WTC11 (cell line): ENCODE measurements around the gene TKTL1. TPM values are rescaled to one million over a fixed set of nuclear protein-coding genes. Genes with fewer than 3 reads are reported as not detected.
"Not testable (repeated sequence)": the region's sequence is repeated elsewhere in the genome, so short reads cannot be mapped to it uniquely, and the experiment has no call there.

ENCODE experiments used
- ATAC-seq: fragments of 200-7000 bp; cut with Tn5 transposase; 2 replicates; pipeline ENCODE4 v1.10.0; 2021; ENCODE audit warnings: mild to moderate bottlenecking, moderate library complexity
- CTCF ChIA-PET: fragments of 300-600 bp; sonication (Branson Sonifier 250); formaldehyde crosslinking; loops from one replicate; lab custom pipeline; 2021; ENCODE audit warnings: antibody characterized with exemption; lab: Charles Lee
- POLR2A ChIA-PET: fragments of 350-600 bp; sonication (Branson Sonifier 250); formaldehyde crosslinking; loops from one replicate; lab custom pipeline; 2021; ENCODE audit warnings: antibody characterized with exemption; lab: Charles Lee
- DNase-seq: peaks from one replicate; pipeline ENCODE4 v3.0.0; 2021; ENCODE audit warnings: low spot score
- H3K27ac Mint-ChIP-seq: 2 replicates; pipeline ENCODE4 v1.8.0; 2021; ENCODE audit warnings: mixed read lengths
- H3K27me3 Mint-ChIP-seq: 2 replicates; pipeline ENCODE4 v1.8.0; 2021; ENCODE audit warnings: low read depth, mild to moderate bottlenecking, moderate library complexity, mixed read lengths
- H3K36me3 Mint-ChIP-seq: 2 replicates; pipeline ENCODE4 v1.8.0; 2021; ENCODE audit warnings: mixed read lengths
- H3K4me1 Mint-ChIP-seq: 2 replicates; pipeline ENCODE4 v1.8.0; 2022; ENCODE audit warnings: mixed read lengths
- H3K4me3 Mint-ChIP-seq: 2 replicates; pipeline ENCODE4 v1.8.0; 2021; ENCODE audit warnings: mild to moderate bottlenecking, moderate library complexity, mixed read lengths
- H3K9me3 Mint-ChIP-seq: 2 replicates; pipeline ENCODE4 v1.8.0; 2021; ENCODE audit warnings: mixed read lengths
- ATF1 ChIP-seq: sonication (generic); formaldehyde crosslinking; IDR thresholded peaks from 2 replicates; pipeline ENCODE4 v1.8.1; 2023; ENCODE audit warnings: mild to moderate bottlenecking, moderate library complexity, missing genetic modification reagents
- EMX1 ChIP-seq: fragments of 250-450 bp; sonication (Bioruptor Pico); IDR thresholded peaks from 2 replicates; pipeline ENCODE4 v1.8.0; 2021; ENCODE audit warnings: mild to moderate bottlenecking
- MLX ChIP-seq: sonication (generic); formaldehyde crosslinking; IDR thresholded peaks from 2 replicates; pipeline ENCODE4 v1.8.1; 2023; ENCODE audit warnings: mild to moderate bottlenecking, missing genetic modification reagents, moderate library complexity
- NR1H2 ChIP-seq: sonication (generic); formaldehyde crosslinking; IDR thresholded peaks from 2 replicates; pipeline ENCODE4 v1.9.0; 2021; ENCODE audit warnings: mild to moderate bottlenecking, moderate library complexity, missing genetic modification reagents
- SOX15 ChIP-seq: fragments of 250-450 bp; sonication (Bioruptor Pico); IDR thresholded peaks from 2 replicates; pipeline ENCODE4 v1.9.0; 2021; ENCODE audit warnings: mild to moderate bottlenecking
- SP1 ChIP-seq: sonication (generic); formaldehyde crosslinking; conservative IDR thresholded peaks from 2 replicates; pipeline ENCODE4 v1.8.1; 2022; ENCODE audit warnings: missing genetic modification reagents
- TCF7 ChIP-seq: sonication (generic); formaldehyde crosslinking; IDR thresholded peaks from 2 replicates; pipeline ENCODE4 v1.8.0; 2022; ENCODE audit warnings: mild to moderate bottlenecking, low read depth, missing genetic modification reagents, moderate library complexity
- TEAD4 ChIP-seq: sonication (generic); formaldehyde crosslinking; IDR thresholded peaks from 2 replicates; pipeline ENCODE4 v1.8.0; 2022; ENCODE audit warnings: mild to moderate bottlenecking, missing genetic modification reagents
- USF1 ChIP-seq: sonication (generic); formaldehyde crosslinking; IDR thresholded peaks from 2 replicates; pipeline ENCODE4 v1.8.0; 2022; ENCODE audit warnings: mild to moderate bottlenecking, missing genetic modification reagents
- ZMAT4 ChIP-seq: fragments of 250-450 bp; sonication (Bioruptor Pico); IDR thresholded peaks from 2 replicates; pipeline ENCODE4 v1.9.0; 2021; ENCODE audit warnings: mild to moderate bottlenecking
- ZNF138 ChIP-seq: sonication (generic); formaldehyde crosslinking; conservative IDR thresholded peaks from 2 replicates; pipeline ENCODE4 v1.8.1; 2022; ENCODE audit warnings: mild to moderate bottlenecking, moderate library complexity, missing genetic modification reagents
- ZNF219 ChIP-seq: sonication (generic); formaldehyde crosslinking; IDR thresholded peaks from 2 replicates; pipeline ENCODE4 v1.8.0; 2023; ENCODE audit warnings: missing genetic modification reagents, mild to moderate bottlenecking, borderline replicate concordance
- total RNA-seq: library from RNA; stranded (reverse); gene quantifications from 3 replicates; pipeline ENCODE4 v1.2.3, GENCODE V29; 2021
- TF ChIP-seq, protein P1 (sequence below): sonication (generic); formaldehyde crosslinking; IDR thresholded peaks from 2 replicates; pipeline ENCODE4 v1.8.0; 2023; ENCODE audit warnings: missing genetic modification reagents
- TF ChIP-seq, protein P2 (sequence below): sonication (generic); formaldehyde crosslinking; IDR thresholded peaks from 2 replicates; pipeline ENCODE4 v1.8.1; 2023; ENCODE audit warnings: mild to moderate bottlenecking, missing genetic modification reagents
- TF ChIP-seq, protein P3 (sequence below): sonication (generic); formaldehyde crosslinking; IDR thresholded peaks from 2 replicates; pipeline ENCODE4 v1.8.0; 2023; ENCODE audit warnings: missing genetic modification reagents, mild to moderate bottlenecking, borderline replicate concordance
- TF ChIP-seq, protein P4 (sequence below): fragments of 250-450 bp; sonication (Bioruptor Pico); IDR thresholded peaks from 2 replicates; pipeline ENCODE4 v1.9.0; 2021; ENCODE audit warnings: mild to moderate bottlenecking, borderline replicate concordance

The TKTL1 gene
- total RNA-seq, 1 experiment from 2014 or later: 0.46 TPM

- TF ChIP-seq USF1 (CRISPR knock-in tag): no peak
- TF ChIP-seq, all 79 proteins: peak for 0
Measured at GRCh38 chrX:154300816-154301215, 5.2 kb downstream of the TKTL1 start (continued).

GRCh38 chrX:154302998-154303397 is 7.4 kb downstream of the TKTL1 start:
- H3K4me1 Mint-ChIP-seq, H3K36me3 Mint-ChIP-seq, CTCF ChIA-PET, H3K9me3 Mint-ChIP-seq, H3K27me3 Mint-ChIP-seq, ATAC-seq, H3K4me3 Mint-ChIP-seq, POLR2A ChIA-PET, H3K27ac Mint-ChIP-seq, DNase-seq: not testable (repeated sequence)

DNA sequence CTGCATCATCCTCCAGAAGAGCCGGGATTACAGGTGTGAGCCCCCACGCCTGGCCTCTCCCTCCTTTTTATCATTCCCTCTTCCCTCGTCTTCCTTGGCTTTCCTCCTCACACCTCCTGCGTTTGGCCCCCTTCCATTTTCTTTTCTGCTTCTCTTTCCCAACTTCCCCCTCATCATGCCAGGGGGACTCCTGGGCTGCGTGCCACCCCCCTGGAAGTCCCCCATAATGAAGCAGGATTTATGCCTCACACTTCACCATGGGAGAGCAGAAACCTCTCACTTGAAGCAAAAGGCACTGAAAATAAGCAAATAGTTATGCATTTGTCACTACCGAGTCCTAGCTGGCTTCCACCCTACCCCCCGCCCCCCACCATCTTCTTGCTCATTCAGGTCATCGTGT is 7.9 kb downstream of the TKTL1 start:
- Mint-ChIP-seq H3K27ac (no peak overlapping the region), H3K4me3 (no peak overlapping the region), H3K9me3 (no peaks in the 10 kb centered on the region), H3K27me3 (no peaks in the 10 kb centered on the region; the same call in 1 of the 2 replicates), H3K36me3 (no peaks in the 10 kb centered on the region), H3K4me1 (peaks cover 1% of the 10 kb centered on the region)
- CTCF ChIA-PET: no interaction called here
- ATAC-seq: no peak
- POLR2A ChIA-PET: no interaction called here
- DNase-seq: no peak
- TF ChIP-seq, protein P1, sequence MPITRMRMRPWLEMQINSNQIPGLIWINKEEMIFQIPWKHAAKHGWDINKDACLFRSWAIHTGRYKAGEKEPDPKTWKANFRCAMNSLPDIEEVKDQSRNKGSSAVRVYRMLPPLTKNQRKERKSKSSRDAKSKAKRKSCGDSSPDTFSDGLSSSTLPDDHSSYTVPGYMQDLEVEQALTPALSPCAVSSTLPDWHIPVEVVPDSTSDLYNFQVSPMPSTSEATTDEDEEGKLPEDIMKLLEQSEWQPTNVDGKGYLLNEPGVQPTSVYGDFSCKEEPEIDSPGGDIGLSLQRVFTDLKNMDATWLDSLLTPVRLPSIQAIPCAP (CRISPR knock-in tag): no peak
- TF ChIP-seq, protein P2, sequence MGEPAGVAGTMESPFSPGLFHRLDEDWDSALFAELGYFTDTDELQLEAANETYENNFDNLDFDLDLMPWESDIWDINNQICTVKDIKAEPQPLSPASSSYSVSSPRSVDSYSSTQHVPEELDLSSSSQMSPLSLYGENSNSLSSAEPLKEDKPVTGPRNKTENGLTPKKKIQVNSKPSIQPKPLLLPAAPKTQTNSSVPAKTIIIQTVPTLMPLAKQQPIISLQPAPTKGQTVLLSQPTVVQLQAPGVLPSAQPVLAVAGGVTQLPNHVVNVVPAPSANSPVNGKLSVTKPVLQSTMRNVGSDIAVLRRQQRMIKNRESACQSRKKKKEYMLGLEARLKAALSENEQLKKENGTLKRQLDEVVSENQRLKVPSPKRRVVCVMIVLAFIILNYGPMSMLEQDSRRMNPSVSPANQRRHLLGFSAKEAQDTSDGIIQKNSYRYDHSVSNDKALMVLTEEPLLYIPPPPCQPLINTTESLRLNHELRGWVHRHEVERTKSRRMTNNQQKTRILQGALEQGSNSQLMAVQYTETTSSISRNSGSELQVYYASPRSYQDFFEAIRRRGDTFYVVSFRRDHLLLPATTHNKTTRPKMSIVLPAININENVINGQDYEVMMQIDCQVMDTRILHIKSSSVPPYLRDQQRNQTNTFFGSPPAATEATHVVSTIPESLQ: no peak
- TF ChIP-seq ZMAT4 (CRISPR knock-in tag): no peak
- TF ChIP-seq, protein P3, sequence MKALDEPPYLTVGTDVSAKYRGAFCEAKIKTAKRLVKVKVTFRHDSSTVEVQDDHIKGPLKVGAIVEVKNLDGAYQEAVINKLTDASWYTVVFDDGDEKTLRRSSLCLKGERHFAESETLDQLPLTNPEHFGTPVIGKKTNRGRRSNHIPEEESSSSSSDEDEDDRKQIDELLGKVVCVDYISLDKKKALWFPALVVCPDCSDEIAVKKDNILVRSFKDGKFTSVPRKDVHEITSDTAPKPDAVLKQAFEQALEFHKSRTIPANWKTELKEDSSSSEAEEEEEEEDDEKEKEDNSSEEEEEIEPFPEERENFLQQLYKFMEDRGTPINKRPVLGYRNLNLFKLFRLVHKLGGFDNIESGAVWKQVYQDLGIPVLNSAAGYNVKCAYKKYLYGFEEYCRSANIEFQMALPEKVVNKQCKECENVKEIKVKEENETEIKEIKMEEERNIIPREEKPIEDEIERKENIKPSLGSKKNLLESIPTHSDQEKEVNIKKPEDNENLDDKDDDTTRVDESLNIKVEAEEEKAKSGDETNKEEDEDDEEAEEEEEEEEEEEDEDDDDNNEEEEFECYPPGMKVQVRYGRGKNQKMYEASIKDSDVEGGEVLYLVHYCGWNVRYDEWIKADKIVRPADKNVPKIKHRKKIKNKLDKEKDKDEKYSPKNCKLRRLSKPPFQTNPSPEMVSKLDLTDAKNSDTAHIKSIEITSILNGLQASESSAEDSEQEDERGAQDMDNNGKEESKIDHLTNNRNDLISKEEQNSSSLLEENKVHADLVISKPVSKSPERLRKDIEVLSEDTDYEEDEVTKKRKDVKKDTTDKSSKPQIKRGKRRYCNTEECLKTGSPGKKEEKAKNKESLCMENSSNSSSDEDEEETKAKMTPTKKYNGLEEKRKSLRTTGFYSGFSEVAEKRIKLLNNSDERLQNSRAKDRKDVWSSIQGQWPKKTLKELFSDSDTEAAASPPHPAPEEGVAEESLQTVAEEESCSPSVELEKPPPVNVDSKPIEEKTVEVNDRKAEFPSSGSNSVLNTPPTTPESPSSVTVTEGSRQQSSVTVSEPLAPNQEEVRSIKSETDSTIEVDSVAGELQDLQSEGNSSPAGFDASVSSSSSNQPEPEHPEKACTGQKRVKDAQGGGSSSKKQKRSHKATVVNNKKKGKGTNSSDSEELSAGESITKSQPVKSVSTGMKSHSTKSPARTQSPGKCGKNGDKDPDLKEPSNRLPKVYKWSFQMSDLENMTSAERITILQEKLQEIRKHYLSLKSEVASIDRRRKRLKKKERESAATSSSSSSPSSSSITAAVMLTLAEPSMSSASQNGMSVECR (CRISPR knock-in tag): no peak
- TF ChIP-seq EMX1 (CRISPR knock-in tag): no peak
- no peak for TF ChIP-seq ATF1 (CRISPR knock-in tag)
- TF ChIP-seq SP1 (CRISPR knock-in tag): no peak
- TF ChIP-seq MLX (CRISPR knock-in tag): no peak
- TF ChIP-seq NR1H2 (CRISPR knock-in tag): no peak
- TF ChIP-seq TCF7 (CRISPR knock-in tag): no peak
- no peak for TF ChIP-seq SOX15 (CRISPR knock-in tag)
- TF ChIP-seq, protein P4, sequence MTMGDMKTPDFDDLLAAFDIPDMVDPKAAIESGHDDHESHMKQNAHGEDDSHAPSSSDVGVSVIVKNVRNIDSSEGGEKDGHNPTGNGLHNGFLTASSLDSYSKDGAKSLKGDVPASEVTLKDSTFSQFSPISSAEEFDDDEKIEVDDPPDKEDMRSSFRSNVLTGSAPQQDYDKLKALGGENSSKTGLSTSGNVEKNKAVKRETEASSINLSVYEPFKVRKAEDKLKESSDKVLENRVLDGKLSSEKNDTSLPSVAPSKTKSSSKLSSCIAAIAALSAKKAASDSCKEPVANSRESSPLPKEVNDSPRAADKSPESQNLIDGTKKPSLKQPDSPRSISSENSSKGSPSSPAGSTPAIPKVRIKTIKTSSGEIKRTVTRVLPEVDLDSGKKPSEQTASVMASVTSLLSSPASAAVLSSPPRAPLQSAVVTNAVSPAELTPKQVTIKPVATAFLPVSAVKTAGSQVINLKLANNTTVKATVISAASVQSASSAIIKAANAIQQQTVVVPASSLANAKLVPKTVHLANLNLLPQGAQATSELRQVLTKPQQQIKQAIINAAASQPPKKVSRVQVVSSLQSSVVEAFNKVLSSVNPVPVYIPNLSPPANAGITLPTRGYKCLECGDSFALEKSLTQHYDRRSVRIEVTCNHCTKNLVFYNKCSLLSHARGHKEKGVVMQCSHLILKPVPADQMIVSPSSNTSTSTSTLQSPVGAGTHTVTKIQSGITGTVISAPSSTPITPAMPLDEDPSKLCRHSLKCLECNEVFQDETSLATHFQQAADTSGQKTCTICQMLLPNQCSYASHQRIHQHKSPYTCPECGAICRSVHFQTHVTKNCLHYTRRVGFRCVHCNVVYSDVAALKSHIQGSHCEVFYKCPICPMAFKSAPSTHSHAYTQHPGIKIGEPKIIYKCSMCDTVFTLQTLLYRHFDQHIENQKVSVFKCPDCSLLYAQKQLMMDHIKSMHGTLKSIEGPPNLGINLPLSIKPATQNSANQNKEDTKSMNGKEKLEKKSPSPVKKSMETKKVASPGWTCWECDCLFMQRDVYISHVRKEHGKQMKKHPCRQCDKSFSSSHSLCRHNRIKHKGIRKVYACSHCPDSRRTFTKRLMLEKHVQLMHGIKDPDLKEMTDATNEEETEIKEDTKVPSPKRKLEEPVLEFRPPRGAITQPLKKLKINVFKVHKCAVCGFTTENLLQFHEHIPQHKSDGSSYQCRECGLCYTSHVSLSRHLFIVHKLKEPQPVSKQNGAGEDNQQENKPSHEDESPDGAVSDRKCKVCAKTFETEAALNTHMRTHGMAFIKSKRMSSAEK (CRISPR knock-in tag): no peak
- no peak for TF ChIP-seq USF1 (CRISPR knock-in tag)
- no peak for TF ChIP-seq TEAD4 (CRISPR knock-in tag)
- no peak for TF ChIP-seq ZNF138 (CRISPR knock-in tag)
- TF ChIP-seq ZNF219 (CRISPR knock-in tag): no peak
